DMS79 (cell line): ENCODE data around the gene MLH3.

Source experiments
- DNase-seq: peaks from one replicate; lab custom pipeline; 2025; lab: John Stamatoyannopoulos, UW

MLH3 gene

GRCh38 chr14:75066691-75067090 lies 15.4 kb upstream of the MLH3 start:
- DNase-seq = no peak

DNA sequence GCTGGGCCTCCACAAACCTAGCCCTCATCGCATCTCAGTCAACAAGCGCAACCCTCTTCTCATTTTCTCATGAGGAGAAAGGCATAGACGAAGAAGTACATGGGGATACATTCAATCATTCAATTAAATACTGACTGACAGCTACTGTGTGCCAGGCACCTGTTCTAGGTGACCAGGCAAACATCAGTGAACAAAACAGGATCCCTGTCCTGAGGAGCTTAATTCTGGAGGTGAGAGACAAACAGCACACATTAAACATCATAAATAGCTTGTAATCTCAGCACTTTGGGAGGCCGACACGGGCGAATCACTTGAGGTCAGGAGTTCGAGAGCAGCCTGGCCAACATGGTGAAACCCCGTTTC lies 12.9 kb upstream of the MLH3 start:
- DNase-seq = no peak

DNA sequence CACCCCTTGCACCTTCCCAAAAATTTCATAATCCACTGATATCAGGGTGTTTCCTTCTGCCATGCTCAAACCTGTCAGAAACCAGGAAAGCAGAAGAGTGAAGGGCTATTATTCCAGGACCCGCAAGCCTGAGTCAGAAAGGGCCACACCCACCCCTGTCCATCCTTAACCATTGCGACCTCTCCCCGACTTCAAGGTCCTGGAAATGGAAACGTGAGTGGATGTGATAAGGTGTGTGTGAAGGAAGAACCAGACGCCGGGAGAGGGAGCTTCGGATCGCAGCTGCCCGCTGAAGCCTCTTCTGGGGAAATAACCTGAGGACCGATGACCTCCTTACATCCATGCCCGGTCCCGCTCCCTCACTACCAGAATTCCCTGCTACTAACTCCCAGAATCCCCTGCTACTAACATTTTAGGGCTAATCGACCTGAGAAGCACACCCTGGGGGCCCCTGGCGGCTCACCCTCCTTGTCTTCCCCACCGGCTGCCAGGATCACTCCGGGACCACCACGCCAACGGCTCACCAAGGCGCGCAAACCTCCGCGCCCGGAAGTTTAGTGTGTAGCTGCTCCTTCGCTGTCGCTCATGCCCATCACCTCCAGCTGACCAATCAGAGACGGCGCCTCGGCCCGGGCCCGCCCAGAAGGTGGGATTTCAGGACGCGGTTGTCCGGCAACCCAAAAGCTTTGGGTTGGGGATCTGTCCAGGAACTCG lies 12.4 kb upstream of the MLH3 start, which contains the start of gene ACYP1:
ACYP1 (minus strand) TSS at position 534 of the 714 bp plus-strand sequence; CDS start at position 63, 471 bp downstream.
- DNase-seq = peak; percentile 89

DNA sequence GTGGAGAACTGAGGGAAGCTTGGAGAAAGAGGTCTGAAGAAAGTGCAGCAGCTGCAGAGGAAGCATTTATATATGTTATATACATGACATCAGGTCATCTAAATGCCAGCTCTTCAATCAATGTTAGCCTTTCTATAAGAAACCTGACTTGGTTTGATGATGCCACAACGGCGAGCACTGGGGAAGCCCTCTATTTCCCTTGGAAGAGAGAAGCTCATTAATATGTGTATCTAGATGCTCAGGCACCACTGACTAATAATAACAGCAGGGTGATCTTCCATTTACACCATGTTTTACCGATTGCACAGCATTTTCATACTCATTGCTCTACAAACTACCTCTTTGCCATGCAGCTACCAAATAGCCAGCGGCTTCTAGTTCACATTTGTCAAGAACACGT lies 11.7 kb upstream of the MLH3 start:
- no peak for DNase-seq

DNA sequence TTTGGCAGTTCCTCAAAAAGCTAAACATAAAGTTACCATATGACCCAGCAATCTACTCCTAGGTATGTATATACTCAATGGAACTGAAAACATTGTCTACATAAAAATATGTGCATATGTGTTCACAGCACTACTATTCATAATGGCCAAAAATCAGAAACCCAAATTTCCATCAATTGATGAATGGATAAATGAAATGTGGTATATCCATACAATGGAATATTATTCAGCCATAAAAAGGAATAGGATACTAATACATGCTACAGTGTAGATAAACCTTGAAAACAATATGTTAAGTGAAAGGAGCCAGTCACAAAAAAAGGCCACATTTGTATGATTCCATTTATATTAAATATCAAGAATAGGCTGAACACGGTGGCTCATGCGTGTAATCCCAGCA lies 9.2 kb upstream of the MLH3 start:
- DNase-seq = no peak

DNA sequence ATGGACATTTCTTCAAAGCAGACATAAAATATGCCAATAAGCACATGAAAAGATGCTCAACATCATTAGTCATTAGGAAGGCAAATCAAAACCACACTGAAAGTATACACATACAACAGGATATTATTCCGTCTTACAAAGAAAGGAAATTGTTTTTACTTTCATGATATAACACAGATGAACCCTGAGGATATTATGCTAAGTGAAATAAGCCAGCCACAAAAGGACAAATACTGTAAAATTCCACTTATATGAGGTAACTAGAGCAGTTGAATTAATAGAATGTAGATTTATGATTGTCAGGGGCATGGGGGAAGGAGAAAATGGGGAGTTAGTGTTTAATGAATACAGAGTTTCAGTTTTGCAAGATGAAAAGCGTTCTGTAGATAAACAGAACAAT lies 8.4 kb upstream of the MLH3 start:
- no peak for DNase-seq

- DNase-seq = no peak
Observed at GRCh38 chr14:75054421-75054820, 3.2 kb upstream of the MLH3 start.

DNA sequence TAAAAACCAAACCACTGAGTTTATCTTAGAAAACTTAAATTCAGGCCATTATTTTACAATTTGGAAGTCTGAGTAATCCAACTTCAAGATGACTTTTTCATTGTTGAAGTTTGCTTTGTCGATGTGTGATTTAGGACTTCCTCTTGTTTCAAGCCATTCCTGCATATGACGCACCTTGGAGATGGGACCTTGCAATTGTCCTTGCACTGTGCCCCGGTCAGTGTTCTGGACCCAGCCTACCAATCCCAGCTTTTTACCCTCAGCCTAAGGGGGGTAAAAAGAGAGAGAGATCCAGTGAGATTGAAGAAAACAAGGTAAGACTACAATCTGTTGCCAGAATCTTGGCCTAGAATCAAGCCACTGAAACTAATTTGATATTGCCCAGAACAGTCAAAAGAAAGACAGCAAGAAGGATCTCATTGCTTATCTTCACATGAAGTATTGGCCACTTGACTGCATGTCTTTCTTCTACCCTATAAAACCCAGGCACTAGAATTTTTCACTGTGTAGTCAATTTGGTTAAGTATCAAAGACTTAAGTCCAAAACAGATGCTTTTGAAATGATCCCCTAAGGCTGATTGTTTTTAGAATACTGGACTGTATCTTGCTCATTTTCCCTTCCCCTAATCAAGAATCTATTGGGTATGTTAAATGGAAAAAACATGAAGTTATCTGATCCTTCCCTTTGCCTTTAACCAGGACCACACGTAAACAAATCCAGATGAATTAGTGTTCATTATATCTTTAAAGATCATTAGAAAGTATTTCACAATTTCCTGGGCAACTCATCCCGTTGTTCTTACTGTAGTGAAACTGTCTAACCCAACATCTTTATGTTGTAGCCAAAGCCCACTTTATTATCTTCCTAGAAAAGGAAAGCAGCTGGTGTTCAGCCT lies 2.4 kb upstream of the MLH3 start:
- DNase-seq = no peak

- DNase-seq = no peak
Observed at GRCh38 chr14:75051556-75051899, 261 bp upstream of the MLH3 start.

DNA sequence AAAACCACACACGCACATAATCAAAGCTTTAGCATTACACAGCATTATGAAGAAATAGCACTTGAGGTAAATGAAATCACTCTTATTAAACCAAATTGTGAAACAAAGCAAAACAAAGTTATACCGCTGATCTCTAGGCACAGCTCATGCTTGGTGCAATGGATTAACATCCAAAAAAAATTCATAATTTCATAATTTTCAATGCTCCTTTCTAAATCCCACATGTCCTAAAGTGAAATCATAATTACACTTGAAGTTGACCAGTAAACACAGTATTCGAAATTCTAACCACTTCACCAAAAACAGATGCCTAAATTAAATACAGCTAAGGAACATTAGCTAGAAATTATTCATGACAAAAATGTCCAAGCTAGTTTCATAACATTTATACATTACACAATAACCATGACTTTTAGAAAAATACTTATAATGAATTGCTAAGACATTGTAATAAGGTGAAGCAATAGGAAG lies 1.5 kb downstream of the MLH3 start:
- DNase-seq = no peak

DNA sequence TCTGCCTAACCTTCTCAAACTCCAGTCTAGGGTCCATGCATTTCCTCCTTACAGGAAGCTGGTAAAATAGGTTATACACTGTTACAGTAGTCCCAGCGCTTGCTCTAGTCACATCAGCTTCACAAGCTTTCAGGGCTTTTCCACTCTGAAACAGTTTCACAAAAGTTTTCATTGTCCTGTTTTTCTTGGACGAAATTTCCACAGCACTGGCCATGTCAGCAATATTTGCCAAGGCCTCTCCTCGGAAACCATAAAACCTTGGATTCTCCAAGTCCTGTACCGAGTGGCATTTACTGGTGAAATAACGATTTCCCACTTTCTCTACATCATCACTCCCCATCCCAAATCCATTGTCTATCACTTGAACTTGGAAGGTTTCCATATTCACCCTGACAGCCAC lies 2.1 kb downstream of the MLH3 start:
- DNase-seq = no peak

DNA sequence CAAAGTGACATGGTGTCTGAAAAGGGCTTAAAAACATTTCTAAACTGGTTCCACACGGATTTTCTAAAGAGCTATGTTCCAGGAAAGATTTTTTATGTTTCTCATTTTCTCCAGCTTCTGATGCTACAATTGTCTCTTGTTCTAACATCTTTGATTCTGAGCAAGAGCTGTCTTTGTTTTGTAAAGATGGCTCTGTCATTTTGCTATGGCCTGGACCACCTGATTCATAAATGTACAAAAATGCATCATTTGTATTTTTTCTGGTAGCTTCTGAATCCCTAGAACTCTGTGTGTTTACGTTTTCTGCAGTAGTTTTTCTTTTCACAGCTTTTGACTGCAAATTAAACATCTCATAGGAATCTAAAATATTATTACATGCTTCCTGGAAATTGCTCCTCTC lies 3.2 kb downstream of the MLH3 start:
- no peak for DNase-seq

GRCh38 chr14:75047506-75047905 lies 3.8 kb downstream of the MLH3 start:
- no peak for DNase-seq

DNA sequence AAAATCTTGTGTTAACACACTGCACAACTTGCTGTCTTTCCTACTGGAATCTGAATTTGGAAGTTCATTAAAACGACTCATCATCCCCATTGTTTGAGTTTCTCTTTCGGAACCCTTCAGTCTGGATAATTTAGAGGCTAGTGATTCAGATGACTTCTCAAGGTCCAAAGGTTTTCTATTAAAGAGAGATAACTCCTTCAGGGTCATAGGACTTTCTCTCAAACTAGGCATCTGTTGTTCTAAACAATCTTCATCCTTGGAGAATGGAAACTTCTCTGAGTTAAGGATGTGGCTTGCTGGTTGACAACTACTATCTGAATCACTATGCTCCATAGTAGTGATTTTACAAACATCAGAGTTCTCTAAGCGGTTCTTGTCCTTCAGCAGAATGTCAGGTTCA lies 4.4 kb downstream of the MLH3 start:
- DNase-seq = no peak

GRCh38 chr14:75046275-75046674 lies 5.0 kb downstream of the MLH3 start:
- no peak for DNase-seq

DNA sequence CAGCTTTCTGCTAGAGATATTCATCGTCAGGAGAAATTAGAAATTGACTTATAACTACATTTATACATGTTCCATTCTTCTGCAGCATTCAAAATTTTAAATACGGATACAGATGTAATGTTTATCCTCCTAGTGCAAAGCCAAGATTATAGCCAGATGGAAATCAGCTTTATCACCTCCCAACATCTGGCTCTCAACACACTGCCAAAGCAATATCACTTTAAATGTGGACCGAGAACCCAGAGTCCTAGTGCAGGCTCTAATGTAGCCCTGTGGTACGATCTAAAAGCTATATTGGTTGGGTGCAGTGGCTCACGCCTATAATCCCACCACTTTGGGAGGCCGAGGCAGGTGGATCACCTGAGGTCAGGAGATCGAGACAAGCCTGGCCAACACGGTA lies 6.5 kb downstream of the MLH3 start:
- no peak for DNase-seq

GRCh38 chr14:75044322-75044721 lies 6.9 kb downstream of the MLH3 start:
- no peak for DNase-seq

GRCh38 chr14:75042035-75042434 lies 9.2 kb downstream of the MLH3 start:
- no peak for DNase-seq

DNA sequence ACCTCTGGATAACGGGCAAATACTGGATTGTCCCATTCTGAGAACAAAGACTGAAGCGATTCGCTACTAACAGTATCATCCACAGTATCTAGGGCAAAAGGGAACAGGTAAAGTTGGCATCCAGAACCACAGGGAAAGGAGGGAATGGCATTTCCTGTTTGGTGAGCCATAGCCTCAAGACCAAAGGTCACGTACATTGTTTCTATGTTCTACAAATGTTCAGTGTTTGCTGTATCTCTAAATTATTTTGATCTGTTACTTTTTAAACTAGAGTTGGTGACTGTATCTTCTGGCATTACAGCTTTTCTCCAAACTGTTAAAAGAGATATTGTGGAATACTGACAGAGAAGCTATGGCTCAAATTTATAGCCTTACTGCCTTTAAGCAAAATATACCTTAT lies 9.7 kb downstream of the MLH3 start:
- no peak for DNase-seq

DNA sequence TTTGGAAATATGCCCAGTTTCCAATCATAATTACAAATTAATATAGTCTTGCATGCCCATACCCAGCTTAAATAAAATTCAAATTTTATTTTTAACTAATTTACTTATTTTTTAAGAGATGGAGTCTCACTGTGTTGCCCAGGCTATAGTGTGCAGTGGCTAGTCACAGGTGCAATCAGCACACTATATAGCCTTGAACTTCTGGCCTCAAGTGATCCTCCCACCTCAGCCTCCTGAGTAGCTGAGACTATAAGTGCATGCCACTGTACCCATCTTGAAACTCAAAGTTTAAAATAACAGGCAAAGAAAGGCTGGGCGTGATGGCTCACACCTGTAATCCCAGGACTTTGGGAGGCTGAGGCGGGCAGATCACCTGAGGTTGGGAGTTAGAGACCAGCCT lies 10.3 kb downstream of the MLH3 start:
- DNase-seq = no peak

DNA sequence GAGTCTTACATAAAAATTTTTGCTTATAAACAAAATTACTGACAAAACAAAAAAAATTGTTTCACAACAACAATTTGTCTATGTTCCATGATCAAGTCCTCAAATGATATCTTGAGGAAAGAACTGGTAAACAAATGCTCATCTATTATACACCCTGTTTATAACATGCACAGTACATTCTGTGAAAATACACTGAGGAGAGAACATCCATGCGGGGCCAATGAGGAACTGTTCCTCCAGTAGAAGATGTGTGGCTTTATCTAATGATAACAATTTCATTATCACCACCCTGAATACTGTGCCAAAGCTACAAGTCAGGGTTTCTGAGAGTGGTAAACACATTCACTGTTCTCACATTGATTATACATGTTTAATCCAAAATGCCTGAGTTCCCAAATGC lies 10.8 kb downstream of the MLH3 start:
- DNase-seq = no peak

DNA sequence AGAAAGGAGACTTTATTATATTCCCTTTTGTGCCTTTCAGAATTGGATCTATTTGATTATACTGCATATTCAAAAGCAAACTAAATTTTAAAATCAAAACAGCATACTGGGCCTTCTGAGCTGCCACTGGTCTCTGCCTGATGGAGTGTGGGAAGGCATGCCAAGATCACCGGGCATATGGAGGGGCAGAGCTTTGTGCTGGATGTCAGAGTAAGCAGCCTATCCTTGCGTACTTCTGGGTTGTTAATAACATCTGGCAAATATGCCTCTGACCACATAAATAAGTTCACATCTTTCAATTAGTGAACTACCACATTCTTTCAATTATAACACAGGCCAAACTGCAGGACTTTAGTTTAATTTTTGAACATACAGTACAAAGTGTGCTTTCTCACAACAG lies 18.3 kb downstream of the MLH3 start:
- DNase-seq = no peak

DNA sequence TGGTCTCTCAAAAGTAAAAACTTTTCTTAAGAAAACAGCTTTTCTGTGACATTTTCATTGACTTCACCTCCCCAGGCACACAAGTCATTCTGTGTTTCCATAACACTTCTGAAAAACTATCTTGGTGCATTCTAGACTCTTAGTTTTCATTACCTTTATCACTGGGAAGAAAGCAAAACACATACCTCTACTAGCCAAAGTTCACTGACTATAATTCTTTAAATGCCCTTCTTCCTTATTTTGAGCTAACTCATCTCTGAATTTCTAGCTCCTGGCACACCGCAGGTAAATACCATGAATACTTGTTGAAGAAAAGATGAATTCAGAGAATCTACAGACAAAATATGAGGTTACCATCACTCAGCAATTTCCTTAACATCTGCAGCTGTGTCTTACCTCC lies 21.1 kb downstream of the MLH3 start:
- no peak for DNase-seq

DNA sequence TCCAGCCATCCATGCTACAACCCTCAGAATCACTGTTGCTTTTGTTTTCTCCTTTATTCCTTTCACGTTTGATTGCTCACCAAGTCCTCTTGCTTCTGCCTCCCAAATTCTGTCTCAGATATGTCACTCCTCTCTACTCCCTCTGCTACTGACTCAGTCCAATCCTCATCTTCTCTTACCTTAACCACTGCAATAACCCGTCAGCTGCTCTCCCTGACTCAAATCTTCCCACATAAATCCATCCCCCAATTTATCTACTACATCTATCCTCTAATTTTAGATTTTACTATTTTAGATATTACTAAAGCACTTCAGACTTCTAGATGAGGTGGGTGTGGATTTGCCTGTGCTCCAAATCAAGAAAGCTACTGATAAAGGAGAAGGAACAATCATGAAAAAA lies 25.4 kb downstream of the MLH3 start:
- DNase-seq = no peak
